CD8-positive, alpha-beta memory T cell (primary cell): ENCODE results near the gene PRKCB. TPM values are rescaled to one million over a fixed set of nuclear protein-coding genes. Genes with fewer than 3 reads are reported as not detected.

Experiments used
- CTCF ChIA-PET: fragments of 350-600 bp; sonication (Branson Sonifier 250); formaldehyde crosslinking; loops from one replicate; lab custom pipeline; 2021; ENCODE audit warnings: antibody characterized with exemption; lab: Charles Lee
- POLR2A ChIA-PET: fragments of 350-600 bp; sonication (Branson Sonifier 250); formaldehyde crosslinking; loops from one replicate; lab custom pipeline; 2021; ENCODE audit warnings: antibody characterized with exemption; lab: Charles Lee
- DNase-seq, 5 donors: peaks; one replicate each; pipeline versions ENCODE4 v3.0.0 to v3.0.0-alpha.2; 2020 to 2022; ENCODE audit warnings: mixed read lengths in 1 of 5
- H3K27ac ChIP-seq: one replicate; pipeline ENCODE4 v1.7.0; 2013; ENCODE audit warnings: low read depth, mild to moderate bottlenecking, low read length, moderate library complexity
- H3K27me3 ChIP-seq: 2 replicates; pipeline ENCODE4 v1.7.0; 2013; ENCODE audit warnings: low read length, mild to moderate bottlenecking; ENCODE audit not compliant: insufficient read depth, poor library complexity, severe bottlenecking
- H3K36me3 ChIP-seq: 2 replicates; pipeline ENCODE4 v1.7.0; 2013; ENCODE audit warnings: mild to moderate bottlenecking, low read length, moderate library complexity; ENCODE audit not compliant: insufficient read depth
- H3K4me1 ChIP-seq: 2 replicates; pipeline ENCODE4 v1.7.0; 2013; ENCODE audit warnings: mild to moderate bottlenecking, low read length, moderate library complexity; ENCODE audit not compliant: insufficient read depth
- H3K4me3 ChIP-seq: 2 replicates; pipeline ENCODE4 v1.7.0; 2013; ENCODE audit warnings: mild to moderate bottlenecking, low read length
- H3K9me3 ChIP-seq: 2 replicates; pipeline ENCODE4 v1.7.0; 2013; ENCODE audit warnings: mild to moderate bottlenecking, low read length
- H3K27ac Mint-ChIP-seq, 8 donors: one replicate each; pipeline ENCODE4 v1.8.0; 2020 to 2021; ENCODE audit warnings: mixed read lengths in 8 of 8, mild to moderate bottlenecking in 6 of 8, inconsistent platforms in 3 of 8, moderate library complexity in 3 of 8
- H3K27me3 Mint-ChIP-seq, 2 donors: one replicate each; pipeline ENCODE4 v1.8.0; 2020 to 2021; ENCODE audit warnings: mixed read lengths in 2 of 2, mild to moderate bottlenecking in 1 of 2, moderate library complexity in 1 of 2
- H3K36me3 Mint-ChIP-seq, 3 donors: one replicate each; pipeline ENCODE4 v1.8.0; 2020 to 2021; ENCODE audit warnings: mixed read lengths in 3 of 3, inconsistent platforms in 1 of 3, mild to moderate bottlenecking in 1 of 3
- H3K4me1 Mint-ChIP-seq, 3 donors: one replicate each; pipeline ENCODE4 v1.8.0; 2020 to 2021; ENCODE audit warnings: mixed read lengths in 3 of 3, inconsistent platforms in 1 of 3, mild to moderate bottlenecking in 1 of 3
- H3K4me3 Mint-ChIP-seq, 7 donors: one replicate each; pipeline ENCODE4 v1.8.0; 2020 to 2021; ENCODE audit warnings: mixed read lengths in 7 of 7, mild to moderate bottlenecking in 6 of 7, moderate library complexity in 4 of 7, inconsistent platforms in 2 of 7
- H3K9me3 Mint-ChIP-seq, 5 donors: one replicate each; pipeline ENCODE4 v1.8.0; 2020 to 2022; ENCODE audit warnings: mixed read lengths in 5 of 5, mild to moderate bottlenecking in 3 of 5, moderate library complexity in 2 of 5, inconsistent platforms in 1 of 5
- polyA plus RNA-seq: library from polyadenylated mRNA; unstranded; fragments of 300-500 nt; fragmentation: Illumina TruSeq; gene quantifications from one replicate; pipeline ENCODE4 v1.2.3, GENCODE V29; 2021
- total RNA-seq, 2 experiments: library from RNA; stranded (reverse); gene quantifications; one replicate each; pipeline ENCODE4 v1.2.3, GENCODE V29; 2021

The PRKCB gene
- total and polyA plus RNA-seq, 3 experiments from 2014 or later, result 96.5 to 136 (median 98.2) TPM

- Mint-ChIP-seq H3K9me3 (no peaks in the 10 kb centered on the region), H3K27ac (peak overlapping the region in 2 of 8 donors; percentile 44 to 59), H3K4me3 (peak overlapping the region in 1 of 7 donors; percentile 51), H3K36me3 (peaks cover 10 to 46% (median 13%) of the 10 kb centered on the region in 3 donors), H3K4me1 (peaks cover 22 to 60% (median 49%) of the 10 kb centered on the region in 3 donors), H3K27me3 (no peaks in the 10 kb centered on the region)
- Histone ChIP-seq H3K36me3 (no peaks in the 10 kb centered on the region), H3K9me3 (no peaks in the 10 kb centered on the region), H3K4me3 (no peak overlapping the region), H3K27me3 (no peaks in the 10 kb centered on the region), H3K4me1 (no peaks in the 10 kb centered on the region), H3K27ac (no peak overlapping the region)
- ChIA-PET POLR2A (no interaction called here), CTCF (interaction anchor here (1.0 kb wide), 1 partner anchor 12 kb away, joined by 4 read pairs; no protein-coding TSS in a partner anchor)
- DNase-seq, result no peak
These were observed 163.0 kb downstream of the PRKCB start for GRCh38 chr16:23998771-23999170.

- no peaks in the 10 kb centered on the region for H3K27me3 ChIP-seq
- H3K4me1 ChIP-seq, result no peaks in the 10 kb centered on the region
- ChIA-PET POLR2A (interaction anchor here (0.5 kb wide), 1 partner anchor 1009 kb away, joined by 3 read pairs; no protein-coding TSS in a partner anchor), CTCF (interaction anchor here (1.0 kb wide), 1 partner anchor 11 kb away, joined by 4 read pairs; no protein-coding TSS in a partner anchor)
- no peaks in the 10 kb centered on the region for H3K9me3 ChIP-seq
- Mint-ChIP-seq H3K4me3 (no peak overlapping the region), H3K9me3 (no peaks in the 10 kb centered on the region), H3K36me3 (peaks cover 10 to 42% (median 13%) of the 10 kb centered on the region in 3 donors), H3K27me3 (no peaks in the 10 kb centered on the region), H3K27ac (peak overlapping the region in 2 of 8 donors; percentile 45 to 57), H3K4me1 (peaks cover 23 to 57% (median 51%) of the 10 kb centered on the region in 3 donors)
- no peaks in the 10 kb centered on the region for H3K36me3 ChIP-seq
- no peak overlapping the region for H3K4me3 ChIP-seq
- DNase-seq, result no peak
- no peak overlapping the region for H3K27ac ChIP-seq
These were observed 163.9 kb downstream of the PRKCB start for GRCh38 chr16:23999663-24000062.

- no peaks in the 10 kb centered on the region for H3K9me3 Mint-ChIP-seq
- POLR2A ChIA-PET, result no interaction called here
- H3K4me1 Mint-ChIP-seq, result peaks cover 32 to 68% (median 65%) of the 10 kb centered on the region in 3 donors
These were observed 165.9 kb downstream of the PRKCB start for GRCh38 chr16:24001710-24002109.

GRCh38 chr16:24002619-24003018, 166.8 kb downstream of the PRKCB start:
- Mint-ChIP-seq H3K27ac (peak overlapping the region in 4 of 8 donors; percentile 4 to 61 (median 27)), H3K4me3 (no peak overlapping the region), H3K9me3 (no peaks in the 10 kb centered on the region), H3K4me1 (peaks cover 27 to 72% (median 67%) of the 10 kb centered on the region in 3 donors), H3K27me3 (no peaks in the 10 kb centered on the region), H3K36me3 (peaks cover 5 to 37% (median 8%) of the 10 kb centered on the region in 3 donors)
- ChIA-PET POLR2A (no interaction called here), CTCF (interaction anchor here (2.4 kb wide), 1 partner anchor 8 kb away, joined by 11 read pairs; no protein-coding TSS in a partner anchor)
- Histone ChIP-seq H3K27me3 (no peaks in the 10 kb centered on the region), H3K4me1 (peaks cover 11% of the 10 kb centered on the region), H3K9me3 (no peaks in the 10 kb centered on the region), H3K36me3 (no peaks in the 10 kb centered on the region), H3K27ac (no peak overlapping the region), H3K4me3 (no peak overlapping the region)
- DNase-seq, result no peak

More at GRCh38 chr16:24001710-24002109, 165.9 kb downstream of the PRKCB start:
- Histone ChIP-seq H3K4me1 (peaks cover 11% of the 10 kb centered on the region), H3K27ac (no peak overlapping the region), H3K27me3 (no peaks in the 10 kb centered on the region), H3K4me3 (no peak overlapping the region), H3K9me3 (no peaks in the 10 kb centered on the region), H3K36me3 (no peaks in the 10 kb centered on the region)
- CTCF ChIA-PET, result interaction anchor here (2.4 kb wide), 1 partner anchor 9 kb away, joined by 11 read pairs; no protein-coding TSS in a partner anchor
- Mint-ChIP-seq H3K27ac (peak overlapping the region in 1 of 8 donors; percentile 70), H3K4me3 (no peak overlapping the region), H3K36me3 (peaks cover 5 to 38% (median 10%) of the 10 kb centered on the region in 3 donors), H3K27me3 (no peaks in the 10 kb centered on the region)
- no peak for DNase-seq

GRCh38 chr16:24005577-24005976, 169.8 kb downstream of the PRKCB start:
- Histone ChIP-seq H3K9me3 (no peaks in the 10 kb centered on the region), H3K4me3 (no peak overlapping the region), H3K27ac (no peak overlapping the region), H3K4me1 (peaks cover 29% of the 10 kb centered on the region), H3K36me3 (peaks cover 3% of the 10 kb centered on the region), H3K27me3 (no peaks in the 10 kb centered on the region)
- DNase-seq, result peak in 1 of 5 donors; percentile 19
- Mint-ChIP-seq H3K27ac (peak overlapping the region; percentile 19 to 85 (median 67)), H3K4me3 (peak overlapping the region in 2 of 7 donors; percentile 4 to 20), H3K36me3 (peaks cover 0 to 28% (median 8%) of the 10 kb centered on the region in 3 donors), H3K27me3 (no peaks in the 10 kb centered on the region), H3K4me1 (peaks cover 37 to 70% (median 68%) of the 10 kb centered on the region in 3 donors), H3K9me3 (no peaks in the 10 kb centered on the region)
- POLR2A ChIA-PET, result no interaction called here
- CTCF ChIA-PET, result interaction anchor here (0.7 to 13.8 kb wide), 2 partner anchors 31 to 203 kb away, joined by 3 to 261 read pairs; no protein-coding TSS in a partner anchor

- peak overlapping the region in 4 of 8 donors; percentile 9 to 64 (median 35) for H3K27ac Mint-ChIP-seq
- H3K27ac ChIP-seq, result no peak overlapping the region
- H3K36me3 ChIP-seq, result peaks cover 3% of the 10 kb centered on the region
- peaks cover 32% of the 10 kb centered on the region for H3K4me1 ChIP-seq
- H3K27me3 ChIP-seq, result no peaks in the 10 kb centered on the region
- CTCF ChIA-PET, result interaction anchor here (0.8 to 13.8 kb wide), 4 partner anchors 10 to 205 kb away, joined by 3 to 261 read pairs (median 4); no protein-coding TSS in a partner anchor
- DNase-seq, result no peak
- H3K4me3 ChIP-seq, result no peak overlapping the region
- H3K4me3 Mint-ChIP-seq, result no peak overlapping the region
- POLR2A ChIA-PET, result no interaction called here
- peaks cover 44 to 83% (median 79%) of the 10 kb centered on the region in 3 donors for H3K4me1 Mint-ChIP-seq
- H3K9me3 Mint-ChIP-seq, result no peaks in the 10 kb centered on the region
- no peaks in the 10 kb centered on the region for H3K9me3 ChIP-seq
- H3K27me3 Mint-ChIP-seq, result no peaks in the 10 kb centered on the region
- H3K36me3 Mint-ChIP-seq, result peaks cover 0 to 27% (median 8%) of the 10 kb centered on the region in 3 donors
These were observed 171.6 kb downstream of the PRKCB start for GRCh38 chr16:24007391-24007790.

GRCh38 chr16:24007934-24008333, 172.2 kb downstream of the PRKCB start:
- peaks cover 50 to 84% (median 81%) of the 10 kb centered on the region in 3 donors for H3K4me1 Mint-ChIP-seq

GRCh38 chr16:24009098-24009497, 173.3 kb downstream of the PRKCB start:
- POLR2A ChIA-PET, result no interaction called here
- no peaks in the 10 kb centered on the region for H3K9me3 Mint-ChIP-seq

More at GRCh38 chr16:24007934-24008333, 172.2 kb downstream of the PRKCB start:
- DNase-seq, result no peak
- Histone ChIP-seq H3K4me1 (peaks cover 38% of the 10 kb centered on the region), H3K9me3 (no peaks in the 10 kb centered on the region), H3K36me3 (peaks cover 3% of the 10 kb centered on the region), H3K27me3 (no peaks in the 10 kb centered on the region), H3K27ac (no peak overlapping the region), H3K4me3 (no peak overlapping the region)
- H3K9me3 Mint-ChIP-seq, result no peaks in the 10 kb centered on the region
- no peaks in the 10 kb centered on the region for H3K27me3 Mint-ChIP-seq
- CTCF ChIA-PET, result interaction anchor here (1.2 to 13.8 kb wide), 3 partner anchors 129 to 206 kb away, joined by 3 to 261 read pairs (median 5); no protein-coding TSS in a partner anchor
- H3K4me3 Mint-ChIP-seq, result no peak overlapping the region
- H3K36me3 Mint-ChIP-seq, result peaks cover 0 to 25% (median 7%) of the 10 kb centered on the region in 3 donors
- POLR2A ChIA-PET, result no interaction called here
- H3K27ac Mint-ChIP-seq, result peak overlapping the region in 5 of 8 donors; percentile 8 to 78 (median 17)

More at GRCh38 chr16:24009098-24009497, 173.3 kb downstream of the PRKCB start:
- Mint-ChIP-seq H3K27me3 (no peaks in the 10 kb centered on the region), H3K4me3 (peak overlapping the region in 1 of 7 donors; percentile 26), H3K36me3 (peaks cover 0 to 22% (median 3%) of the 10 kb centered on the region in 3 donors), H3K4me1 (peaks cover 60 to 90% (median 86%) of the 10 kb centered on the region in 3 donors), H3K27ac (peak overlapping the region in 3 of 8 donors; percentile 8 to 59 (median 27))
- peaks cover 49% of the 10 kb centered on the region for H3K4me1 ChIP-seq
- H3K36me3 ChIP-seq, result peaks cover 3% of the 10 kb centered on the region
- H3K27ac ChIP-seq, result no peak overlapping the region
- CTCF ChIA-PET, result interaction anchor here (0.7 to 13.8 kb wide), 4 partner anchors 31 to 207 kb away, joined by 3 to 261 read pairs (median 9); no protein-coding TSS in a partner anchor
- H3K4me3 ChIP-seq, result no peak overlapping the region
- no peaks in the 10 kb centered on the region for H3K27me3 ChIP-seq
- H3K9me3 ChIP-seq, result no peaks in the 10 kb centered on the region
- no peak for DNase-seq
